HCT116 (cell line): ENCODE data around the gene IL1R1. TPM values are rescaled to one million over a fixed set of nuclear protein-coding genes. Genes with fewer than 3 reads are reported as not detected.

Experiments
- ATAC-seq: fragments of 200-7000 bp; cut with Tn5 transposase; 2 replicates; pipeline ENCODE4 v1.9.1; 2020; ENCODE audit warnings: mild to moderate bottlenecking, moderate library complexity
- BruUV-seq: library from RNA; stranded (reverse); fragments of 400-500 nt; replicated peaks from 2 replicates; lab custom pipeline; 2021; lab: Mats Ljungman, UMichigan
- CTCF ChIA-PET: fragments of 300-600 bp; sonication (Branson Sonifier 250); formaldehyde crosslinking; loops from one replicate; lab custom pipeline; 2021; ENCODE audit warnings: antibody characterized with exemption; lab: Charles Lee
- POLR2A ChIA-PET: fragments of 300-600, 350-600 bp; sonication (Branson Sonifier 250); formaldehyde crosslinking; loops from one replicate; lab custom pipeline; 2021; ENCODE audit warnings: antibody characterized with exemption; lab: Charles Lee
- RAD21 ChIA-PET, 2 experiments: fragments of 300-600 bp; sonication (Branson Sonifier 250); formaldehyde crosslinking; loops; one replicate each; lab custom pipeline; 2023; ENCODE audit warnings: low total read pairs in 2 of 2; ENCODE audit not compliant: uncharacterized antibody in 2 of 2, unreplicated experiment in 2 of 2, low non-redundant PET in 1 of 2; lab: Charles Lee
- DNase-seq: peaks from one replicate; pipeline ENCODE4 v3.0.0-alpha.2; 2010; ENCODE audit warnings: low read depth, low spot score
- H2AFZ ChIP-seq: fragments of 200-600 bp; shearing (Covaris generic), sonication (generic); 2 replicates; pipeline ENCODE4 v1.6.1; 2017; ENCODE audit warnings: low read depth, mixed run types, mixed read lengths, antibody characterized with exemption, low read length; ENCODE audit not compliant: poor library complexity, severe bottlenecking
- H3K27ac ChIP-seq: 2 replicates; pipeline ENCODE4 v1.5.1; 2012; ENCODE audit warnings: low read depth, low read length
- H3K27me3 ChIP-seq: fragments of 200-600 bp; sonication (generic); 2 replicates; pipeline ENCODE4 v1.6.1; 2016; ENCODE audit warnings: mixed run types, low read length, mixed read lengths; ENCODE audit not compliant: insufficient read depth
- H3K36me3 ChIP-seq, 2 experiments: fragments of 200-500 bp in 1 of 2; fragments of 200-600 bp in 1 of 2; sonication (Bioruptor generic) in 1 of 2; sonication (generic) in 1 of 2; 2 replicates each; pipeline versions ENCODE4 v1.5.1 to v1.6.1; 2014 to 2016; ENCODE audit warnings: low read length in 2 of 2, inconsistent platforms in 1 of 2, mixed read lengths in 1 of 2, mixed run types in 1 of 2; ENCODE audit not compliant: insufficient read depth in 2 of 2, control insufficient read depth in 1 of 2
- H3K4me1 ChIP-seq, 2 experiments: fragments of 200-600 bp in 1 of 2; sonication (generic) in 1 of 2; 2 replicates each; pipeline versions ENCODE4 v1.5.1 to v1.6.1; 2012 to 2017; ENCODE audit warnings: low read length in 2 of 2, inconsistent platforms in 1 of 2, mild to moderate bottlenecking in 1 of 2, mixed read lengths in 1 of 2, mixed run types in 1 of 2, moderate library complexity in 1 of 2; ENCODE audit not compliant: insufficient read depth in 2 of 2, control insufficient read depth in 1 of 2
- H3K4me2 ChIP-seq: fragments of 200-600 bp; sonication (generic); 2 replicates; pipeline ENCODE4 v1.6.1; 2017; ENCODE audit warnings: mixed run types, low read length, mixed read lengths
- H3K4me3 ChIP-seq, 2 experiments: fragments of 200-600 bp in 1 of 2; sonication (generic) in 1 of 2; replicated peaks in 1 of 2; 2 replicates each; pipeline ENCODE4 v1.5.1; 2011 to 2016; ENCODE audit warnings: low read length in 2 of 2, control low read depth in 1 of 2, low read depth in 1 of 2, mild to moderate bottlenecking in 1 of 2, mixed read lengths in 1 of 2, mixed run types in 1 of 2
- H3K79me2 ChIP-seq: fragments of 200-600 bp; sonication (generic); 2 replicates; pipeline ENCODE4 v1.6.1; 2017; ENCODE audit warnings: mild to moderate bottlenecking, mixed run types, low read length, moderate library complexity, mixed read lengths; ENCODE audit not compliant: insufficient read depth
- H3K9ac ChIP-seq: fragments of 200-600 bp; sonication (generic); 2 replicates; pipeline ENCODE4 v1.6.1; 2016; ENCODE audit warnings: low read length, mixed read lengths
- H3K9me2 ChIP-seq: fragments of 200-600 bp; sonication (generic), shearing (Covaris generic); 2 replicates; pipeline ENCODE4 v1.6.1; 2017; ENCODE audit warnings: mixed run types, mild to moderate bottlenecking, moderate library complexity; ENCODE audit not compliant: insufficient read depth
- H3K9me3 ChIP-seq, 2 experiments: fragments of 200-500 bp in 1 of 2; fragments of 200-600 bp in 1 of 2; sonication (Bioruptor generic) in 1 of 2; sonication (generic) in 1 of 2; 2 replicates each; pipeline ENCODE4 v1.6.1; 2014 to 2017; ENCODE audit warnings: low read length in 2 of 2, mixed read lengths in 2 of 2, inconsistent platforms in 1 of 2, low read depth in 1 of 2, mild to moderate bottlenecking in 1 of 2, mixed run types in 1 of 2, moderate library complexity in 1 of 2; ENCODE audit not compliant: control insufficient read depth in 1 of 2, insufficient read depth in 1 of 2
- H4K20me1 ChIP-seq: fragments of 200-600 bp; sonication (generic), shearing (Covaris generic); 2 replicates; pipeline ENCODE4 v1.6.1; 2017; ENCODE audit warnings: mixed run types, mild to moderate bottlenecking, moderate library complexity; ENCODE audit not compliant: insufficient read depth
- ATF3 ChIP-seq: IDR thresholded peaks from 2 replicates; pipeline ENCODE4 v1.6.1; 2012
- CEBPB ChIP-seq: IDR thresholded peaks from 2 replicates; pipeline ENCODE4 v1.6.1; 2012; ENCODE audit warnings: low read depth
- EGR1 ChIP-seq: IDR thresholded peaks from 2 replicates; pipeline ENCODE4 v1.6.1; 2012; ENCODE audit warnings: low read depth
- ELF1 ChIP-seq: IDR thresholded peaks from 2 replicates; pipeline ENCODE4 v1.6.1; 2012; ENCODE audit warnings: low read depth, borderline replicate concordance
- EZH2phosphoT487 ChIP-seq: fragments of 200-600 bp; IDR thresholded peaks from 2 replicates; pipeline ENCODE4 v1.6.1; 2018; ENCODE audit warnings: antibody characterized with exemption, borderline replicate concordance
- FOSL1 ChIP-seq: IDR thresholded peaks from 2 replicates; pipeline ENCODE4 v1.6.1; 2012; ENCODE audit warnings: low read depth
- JUND ChIP-seq: IDR thresholded peaks from 2 replicates; pipeline ENCODE4 v1.6.1; 2012
- POLR2A ChIP-seq: IDR thresholded peaks from 2 replicates; pipeline ENCODE4 v1.7.0; 2011; ENCODE audit warnings: borderline replicate concordance; ENCODE audit not compliant: insufficient read depth, insufficient read length; ENCODE audit errors: extremely low read depth
- RAD21 ChIP-seq: IDR thresholded peaks from 2 replicates; pipeline ENCODE4 v1.6.1; 2012; ENCODE audit warnings: low read depth, mild to moderate bottlenecking
- SP1 ChIP-seq: IDR thresholded peaks from 2 replicates; pipeline ENCODE4 v1.6.1; 2012; ENCODE audit warnings: low read depth
- SRF ChIP-seq: IDR thresholded peaks from 2 replicates; pipeline ENCODE4 v1.6.1; 2012; ENCODE audit warnings: low read depth
- YY1 ChIP-seq: IDR thresholded peaks from 2 replicates; pipeline ENCODE4 v1.6.1; 2011; ENCODE audit warnings: low read length, low read depth, moderate library complexity, mild to moderate bottlenecking; ENCODE audit not compliant: insufficient replicate concordance; ENCODE audit errors: extremely low read depth
- intact Hi-C: fragments of 100-400 bp; cut with micrococcal nuclease; formaldehyde crosslinking; loops from 2 replicates; pipeline ENCODE4 v1.10.0; 2022
- total RNA-seq: library from RNA; stranded (reverse); gene quantifications from one replicate; pipeline ENCODE4 v1.2.1, GENCODE V29; 2021; ENCODE audit not compliant: unreplicated experiment
- TF ChIP-seq, protein P1 (sequence below): IDR thresholded peaks from 2 replicates; pipeline ENCODE4 v1.6.1; 2012

IL1R1 gene
- total RNA-seq, 1 experiment from 2014 or later = 5.3 TPM

- Histone ChIP-seq H3K79me2 (no peaks in the 10 kb centered on the region), H3K4me3 (no peak overlapping the region), H3K9me3 (no peaks in the 10 kb centered on the region), H4K20me1 (no peaks in the 10 kb centered on the region), H3K4me1 (no peaks in the 10 kb centered on the region), H3K36me3 (no peaks in the 10 kb centered on the region), H3K9ac (no peak overlapping the region), H2AFZ (no peak overlapping the region), H3K4me2 (no peak overlapping the region), H3K27ac (no peak overlapping the region), H3K9me2 (no peaks in the 10 kb centered on the region), H3K27me3 (no peaks in the 10 kb centered on the region)
- POLR2A ChIA-PET = no interaction called here
- CTCF ChIA-PET = no interaction called here
- RAD21 ChIA-PET = no interaction called here
- BruUV-seq = no TSS peak
- DNase-seq = no peak
- intact Hi-C loops = no loop called here
- no peak for TF ChIP-seq ELF1
- TF ChIP-seq POLR2A = no peak
- TF ChIP-seq, protein P1, sequence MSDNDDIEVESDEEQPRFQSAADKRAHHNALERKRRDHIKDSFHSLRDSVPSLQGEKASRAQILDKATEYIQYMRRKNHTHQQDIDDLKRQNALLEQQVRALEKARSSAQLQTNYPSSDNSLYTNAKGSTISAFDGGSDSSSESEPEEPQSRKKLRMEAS = no peak
- no peak for TF ChIP-seq FOSL1
- no peak for TF ChIP-seq JUND
- TF ChIP-seq EZH2phosphoT487 = no peak
- no peak for TF ChIP-seq ATF3
- TF ChIP-seq CEBPB = no peak
- TF ChIP-seq RAD21 = no peak
- no peak for TF ChIP-seq EGR1
- no peak for TF ChIP-seq SP1
- no peak for TF ChIP-seq YY1
- no peak for TF ChIP-seq SRF
- TF ChIP-seq, all 23 proteins: peak for 0
- no peak for ATAC-seq
Measured at GRCh38 chr2:102154364-102154763, 11.8 kb downstream of the IL1R1 start.
